ENCODE results near the gene TNFAIP8.
"Not testable (repeated sequence)": the region's sequence is repeated elsewhere in the genome, so short reads cannot be mapped to it uniquely, and the experiment has no call there.

The TNFAIP8 gene

DNA sequence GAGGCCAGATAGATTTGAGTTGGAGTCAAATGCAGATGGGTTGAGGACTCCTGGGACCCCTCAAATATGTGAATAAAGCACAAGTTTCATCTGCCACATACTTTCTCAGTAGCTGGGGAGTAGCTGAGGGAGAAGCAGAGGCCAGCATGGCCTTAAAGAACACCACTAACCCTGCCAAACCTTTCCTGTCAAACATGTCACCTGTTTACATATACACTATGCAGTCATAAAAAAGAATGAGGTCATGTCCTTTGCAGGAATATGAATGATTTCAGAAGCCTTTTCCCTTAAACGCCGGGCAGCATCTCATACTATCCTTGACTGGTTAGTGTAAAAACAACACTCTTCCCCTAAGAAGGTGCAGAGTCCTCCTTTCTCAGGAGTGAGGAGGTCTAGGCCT is 71.2 kb downstream of the TNFAIP8 start:
- DNase-seq (ENCODE audit: low read depth) = no peak

DNA sequence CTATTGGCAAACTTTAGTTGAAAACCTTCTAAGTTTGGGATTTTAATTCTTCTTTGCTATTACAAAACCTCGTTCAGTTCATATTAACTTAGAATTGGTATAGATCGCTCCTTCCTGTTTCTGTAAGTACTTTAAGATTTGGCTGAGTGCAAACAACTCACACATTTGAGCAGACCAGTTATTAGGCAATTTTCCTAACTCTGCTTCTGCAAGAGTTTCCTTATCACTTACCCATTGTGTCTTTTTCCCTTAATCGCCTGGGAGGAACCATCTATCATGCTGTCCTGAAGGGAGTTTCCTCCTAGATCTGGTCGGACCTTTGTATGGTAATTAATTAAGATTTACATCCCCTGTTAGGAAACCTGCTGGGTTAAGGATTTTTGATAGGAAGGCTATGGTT is 71.8 kb downstream of the TNFAIP8 start:
- not testable (repeated sequence) for DNase-seq (ENCODE audit: low read depth)

DNA sequence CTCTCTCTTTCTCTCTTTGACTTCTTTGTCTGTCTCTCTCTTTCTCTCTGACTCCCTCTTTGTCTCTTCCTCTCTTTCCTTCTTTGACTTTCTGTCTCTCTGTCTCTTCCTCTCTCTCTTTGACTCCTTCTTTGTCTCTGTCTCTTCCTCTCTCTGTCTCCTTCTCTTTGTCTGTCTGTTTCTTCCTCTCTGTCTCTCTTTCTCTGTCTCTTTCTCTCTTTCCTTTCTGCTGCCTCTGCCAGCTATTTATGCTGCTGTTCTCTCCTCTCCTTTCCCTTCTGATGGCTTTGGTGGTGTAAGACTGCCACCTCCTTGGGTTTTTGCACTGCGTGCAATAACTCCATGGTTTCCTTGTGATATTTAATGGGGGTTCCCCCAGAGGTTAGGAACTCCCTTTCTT is 72.3 kb downstream of the TNFAIP8 start:
- DNase-seq (ENCODE audit: low read depth) = not testable (repeated sequence)

- not testable (repeated sequence) for DNase-seq (ENCODE audit: low read depth)
Measured at GRCh38 chr5:119428574-119428973, 72.8 kb downstream of the TNFAIP8 start.

GRCh38 chr5:119432674-119433237 is 76.9 kb downstream of the TNFAIP8 start:
- DNase-seq (ENCODE audit: low read depth) = not testable (repeated sequence)

DNA sequence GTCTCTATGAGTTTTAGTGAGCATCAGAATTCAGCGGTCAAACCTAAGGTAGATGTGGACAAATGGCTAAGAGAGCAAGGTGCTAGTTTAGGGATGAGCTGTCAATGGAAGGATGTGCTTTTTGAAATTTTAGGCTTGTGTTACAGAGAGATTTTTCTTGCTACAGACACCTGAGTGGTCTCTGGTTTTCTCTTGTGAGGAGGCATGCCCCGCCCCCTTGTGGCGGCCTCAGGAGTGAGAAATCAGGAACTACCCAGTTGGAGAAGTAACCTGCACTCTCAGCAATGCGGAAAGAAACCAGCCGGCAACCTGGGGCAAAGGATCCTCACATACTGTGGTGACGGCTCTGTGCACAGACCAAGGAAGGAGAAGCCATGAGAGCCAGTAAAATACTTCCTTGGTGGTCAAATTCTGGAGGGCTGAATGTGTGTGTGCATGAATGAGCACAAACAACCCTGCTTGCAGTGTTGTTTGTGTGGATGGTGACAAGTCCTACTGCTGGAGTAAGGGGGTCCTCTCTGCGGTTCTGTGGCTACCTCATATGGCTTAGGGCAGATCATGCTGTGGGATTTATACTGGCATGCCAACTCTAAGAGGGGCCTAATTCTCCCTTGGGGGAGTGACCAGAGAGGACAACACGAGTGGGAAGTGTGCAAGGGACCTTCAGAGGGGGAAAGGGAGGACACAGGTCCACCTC is 79.8 kb downstream of the TNFAIP8 start:
- peak; percentile 49 for DNase-seq (ENCODE audit: low read depth)

DNA sequence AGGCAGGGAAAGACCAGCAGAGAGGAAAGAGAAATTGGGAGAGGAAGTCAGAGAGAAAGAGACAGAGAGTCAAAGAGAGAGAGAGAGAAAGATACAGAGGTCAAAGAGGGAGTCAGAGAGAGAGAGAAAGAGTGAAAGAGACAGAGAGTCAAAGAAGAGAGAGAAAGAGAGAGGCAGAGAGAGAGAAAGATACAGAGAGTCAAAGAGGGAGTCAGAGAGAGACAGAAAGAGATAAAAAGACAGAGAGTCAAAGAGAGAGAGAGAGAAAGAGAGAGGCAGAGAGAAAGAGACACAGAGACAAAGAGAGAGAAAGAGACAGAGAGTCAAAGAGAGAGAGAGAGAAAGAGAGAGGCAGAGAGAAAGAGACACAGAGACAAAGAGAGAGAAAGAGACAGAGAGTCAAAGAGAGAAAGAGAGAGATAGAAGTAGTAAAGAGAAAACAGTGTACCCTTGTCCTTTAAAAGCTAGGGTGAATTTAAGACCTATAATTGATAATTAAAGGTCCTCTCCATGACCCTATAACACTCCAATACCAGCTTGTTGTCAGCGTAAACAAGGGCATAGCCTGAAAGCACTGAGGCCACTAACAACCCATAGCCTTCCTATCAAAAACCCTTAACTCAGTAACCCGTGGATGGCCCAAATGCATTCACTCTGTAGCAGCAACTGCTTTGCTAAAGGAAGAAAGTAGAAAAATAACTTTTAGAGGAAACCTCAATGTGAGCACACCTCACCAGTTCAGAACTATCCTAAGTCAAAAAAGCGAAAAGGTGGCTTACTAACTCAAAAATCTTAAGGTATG is 82.2 kb downstream of the TNFAIP8 start:
- DNase-seq (ENCODE audit: low read depth) = not testable (repeated sequence)

GRCh38 chr5:119438587-119438917 is 82.7 kb downstream of the TNFAIP8 start:
- DNase-seq (ENCODE audit: low read depth) = not testable (repeated sequence)

- DNase-seq (ENCODE audit: low read depth) = no peak
Measured at GRCh38 chr5:119439140-119439631, 83.4 kb downstream of the TNFAIP8 start.

GRCh38 chr5:119439632-119440031 is 83.8 kb downstream of the TNFAIP8 start:
- not testable (repeated sequence) for DNase-seq (ENCODE audit: low read depth)

- DNase-seq (ENCODE audit: low read depth) = not testable (repeated sequence)
Measured at GRCh38 chr5:119444643-119445042, 88.8 kb downstream of the TNFAIP8 start.

- no peak for DNase-seq (ENCODE audit: low read depth)
Measured at GRCh38 chr5:119445544-119445943, 89.7 kb downstream of the TNFAIP8 start.
